Testis (tissue), 3 donors: ENCODE data around the gene ULK4. TPM values are rescaled to one million over a fixed set of nuclear protein-coding genes. Genes with fewer than 3 reads are reported as not detected.

Experiments used
- DNase-seq: peaks from one replicate; pipeline ENCODE4 v3.0.0-alpha.2; 2019
- H3K27ac ChIP-seq, 2 donors: fragments of 200-600 bp; sonication (generic); one replicate each; pipeline ENCODE4 v1.5.1; 2019
- H3K27me3 ChIP-seq: fragments of 200-600 bp; sonication (generic); one replicate; pipeline ENCODE4 v1.5.1; 2019
- H3K36me3 ChIP-seq: fragments of 200-600 bp; sonication (generic); one replicate; pipeline ENCODE4 v1.5.1; 2017; ENCODE audit warnings: low read depth; ENCODE audit errors: missing control alignments
- H3K4me1 ChIP-seq: fragments of 200-600 bp; sonication (generic); one replicate; pipeline ENCODE4 v1.5.1; 2019
- H3K4me3 ChIP-seq, 2 donors: fragments of 200-600 bp; sonication (generic); one replicate each; pipeline ENCODE4 v1.5.1; 2017 to 2019
- H3K9me3 ChIP-seq: fragments of 200-600 bp; sonication (generic); one replicate; pipeline ENCODE4 v1.5.1; 2017
- POLR2A ChIP-seq: fragments of 450-650 bp; IDR thresholded peaks from one replicate; pipeline ENCODE4 v1.6.1; 2017; ENCODE audit warnings: antibody characterized with exemption, mild to moderate bottlenecking, moderate library complexity
- WGBS, 2 donors: methylation state at CpG; one replicate each; pipeline ENCODE4 v1.1.5; 2018; 5-methylcytosine and 5-hydroxymethylcytosine counted together
- intact Hi-C: fragments of 100-400 bp; cut with DNase I; formaldehyde crosslinking; loops from one replicate; pipeline ENCODE4 v1.15.1; 2023; ENCODE audit warnings: low total_unique reads
- polyA plus RNA-seq: library from polyadenylated mRNA; stranded (reverse); fragments of 350-450 nt; fragmentation: Illumina TruSeq; extraction: RNeasy Lipid Tissue Mini Kit (QIAGEN cat#74804); gene quantifications from one replicate; pipeline ENCODE4 v1.2.3, GENCODE V29; 2014; ENCODE audit warnings: low read depth, low replicate concordance; ENCODE audit not compliant: insufficient read depth
- total RNA-seq, 2 donors: library from RNA; depleted of rRNA; stranded (reverse); fragments of >200 nt; gene quantifications; one replicate each; pipeline ENCODE4 v1.2.3, GENCODE V29; 2016
- TF ChIP-seq, protein P1 (sequence below), 3 experiments: fragments of 450-650 bp in 2 of 3; fragments of 200-600 bp in 1 of 3; sonication (generic) in 1 of 3; IDR thresholded peaks; one replicate each; pipeline ENCODE4 v1.5.1; 2016 to 2019; ENCODE audit warnings: antibody characterized with exemption in 3 of 3, mild to moderate bottlenecking in 2 of 3, moderate library complexity in 1 of 3

ULK4 gene
- total and polyA plus RNA-seq, 3 donors from 2014 or later, result 45.7 to 91.6 (median 47.4) TPM

DNA sequence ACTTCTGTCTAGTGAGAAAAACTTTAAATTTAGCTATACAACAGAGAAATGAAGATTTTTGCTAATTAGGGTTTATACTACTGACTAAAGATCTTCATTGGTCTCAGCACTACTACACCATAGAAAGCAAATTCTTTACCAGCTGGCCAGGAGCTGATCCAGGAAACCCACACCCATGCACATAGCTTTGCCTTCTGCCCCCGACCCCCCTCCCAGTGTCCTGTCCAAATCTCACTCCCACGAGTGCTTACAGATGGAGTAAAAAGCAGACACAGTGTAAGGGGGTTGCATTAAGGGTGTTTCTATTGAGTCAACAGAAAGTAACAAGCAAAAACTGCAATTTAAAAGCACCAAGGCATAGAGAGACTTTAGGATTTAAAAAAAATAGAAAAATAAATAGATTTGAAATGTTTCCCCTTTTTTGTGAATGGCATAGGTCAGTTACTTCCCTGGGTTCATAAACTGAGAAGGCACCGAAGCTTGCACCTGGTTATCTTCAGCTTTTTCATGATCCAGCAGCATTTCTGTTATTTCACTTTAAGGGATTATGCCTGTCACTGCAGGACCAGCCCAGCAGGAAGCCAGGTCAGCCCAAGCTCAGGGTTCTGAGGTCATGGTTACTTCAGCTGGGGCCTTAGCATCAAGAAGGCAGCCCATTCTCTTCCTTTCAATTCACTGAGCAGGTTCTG lies 638.3 kb downstream of the ULK4 start:
- Histone ChIP-seq H3K4me1 (no peaks in the 10 kb centered on the region), H3K36me3 (no peaks in the 10 kb centered on the region), H3K27me3 (no peaks in the 10 kb centered on the region), H3K4me3 (no peak overlapping the region), H3K9me3 (no peaks in the 10 kb centered on the region), H3K27ac (no peak overlapping the region)
- no peak for DNase-seq
- 53 to 65% methylated on average over 3 of the region's 3 CpGs for WGBS, 2 donors
- intact Hi-C loops, result no loop called here
- TF ChIP-seq, protein P1, sequence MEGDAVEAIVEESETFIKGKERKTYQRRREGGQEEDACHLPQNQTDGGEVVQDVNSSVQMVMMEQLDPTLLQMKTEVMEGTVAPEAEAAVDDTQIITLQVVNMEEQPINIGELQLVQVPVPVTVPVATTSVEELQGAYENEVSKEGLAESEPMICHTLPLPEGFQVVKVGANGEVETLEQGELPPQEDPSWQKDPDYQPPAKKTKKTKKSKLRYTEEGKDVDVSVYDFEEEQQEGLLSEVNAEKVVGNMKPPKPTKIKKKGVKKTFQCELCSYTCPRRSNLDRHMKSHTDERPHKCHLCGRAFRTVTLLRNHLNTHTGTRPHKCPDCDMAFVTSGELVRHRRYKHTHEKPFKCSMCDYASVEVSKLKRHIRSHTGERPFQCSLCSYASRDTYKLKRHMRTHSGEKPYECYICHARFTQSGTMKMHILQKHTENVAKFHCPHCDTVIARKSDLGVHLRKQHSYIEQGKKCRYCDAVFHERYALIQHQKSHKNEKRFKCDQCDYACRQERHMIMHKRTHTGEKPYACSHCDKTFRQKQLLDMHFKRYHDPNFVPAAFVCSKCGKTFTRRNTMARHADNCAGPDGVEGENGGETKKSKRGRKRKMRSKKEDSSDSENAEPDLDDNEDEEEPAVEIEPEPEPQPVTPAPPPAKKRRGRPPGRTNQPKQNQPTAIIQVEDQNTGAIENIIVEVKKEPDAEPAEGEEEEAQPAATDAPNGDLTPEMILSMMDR (IDR thresholded peaks at IDR 0.05), result no peak
- no peak for TF ChIP-seq POLR2A

DNA sequence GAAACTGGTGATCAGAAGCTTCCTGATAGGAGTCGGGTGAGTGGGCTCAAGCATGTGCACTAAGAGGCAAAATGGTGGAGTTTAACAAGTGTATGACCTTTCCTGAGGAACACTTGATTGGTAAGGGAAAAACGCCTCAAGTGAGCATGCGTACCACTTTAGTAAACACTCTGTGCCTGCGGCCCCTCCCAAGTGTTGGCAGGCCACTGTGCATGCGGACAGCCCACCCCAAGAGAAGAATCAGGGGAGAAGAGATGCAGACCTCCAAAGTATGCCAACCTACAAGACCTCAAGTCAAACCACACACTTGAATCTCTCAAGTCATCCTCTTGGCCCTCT lies 640.3 kb downstream of the ULK4 start:
- no peaks in the 10 kb centered on the region for H3K9me3 ChIP-seq
- TF ChIP-seq, protein P1 (IDR thresholded peaks at IDR 0.05), result no peak
- TF ChIP-seq POLR2A, result no peak
- no peaks in the 10 kb centered on the region for H3K4me1 ChIP-seq
- no peak overlapping the region for H3K4me3 ChIP-seq
- intact Hi-C loops, result no loop called here
- no peaks in the 10 kb centered on the region for H3K36me3 ChIP-seq
- no peak for DNase-seq
- 87 to 91% methylated on average over 5 of the region's 5 CpGs for WGBS, 2 donors
- H3K27ac ChIP-seq, result no peak overlapping the region
- no peaks in the 10 kb centered on the region for H3K27me3 ChIP-seq

DNA sequence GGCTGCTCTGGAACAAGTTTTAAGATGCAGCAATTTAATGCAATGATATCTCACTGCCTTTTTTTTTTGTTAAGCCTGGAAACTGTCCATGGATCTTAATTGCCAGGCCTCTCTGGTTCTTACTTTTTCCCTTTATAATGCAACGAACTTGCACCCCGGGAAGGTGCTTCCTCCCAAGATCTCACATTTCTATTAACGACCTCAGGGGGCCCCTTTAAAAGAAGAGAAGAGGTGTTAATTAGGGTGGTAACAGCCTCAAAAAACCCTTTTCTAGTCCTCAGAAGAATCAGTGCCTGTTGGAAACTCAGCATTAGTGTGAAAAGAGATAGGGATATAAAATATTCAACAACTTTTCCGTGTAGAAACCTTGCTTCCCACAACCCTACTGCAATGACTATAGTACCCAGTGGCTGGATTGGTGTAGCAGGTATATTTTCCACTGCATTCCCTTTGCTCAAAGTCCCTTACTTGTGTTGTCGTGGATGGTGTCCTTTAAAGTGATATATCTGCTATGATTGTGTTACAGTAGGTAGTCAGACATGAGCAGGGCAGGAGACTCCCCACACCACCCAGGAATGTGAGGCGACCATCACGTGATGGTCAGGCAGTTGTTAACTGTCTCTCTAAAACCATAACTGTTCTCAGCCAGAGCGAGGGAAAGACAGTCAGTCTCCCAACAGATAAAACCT lies 640.8 kb downstream of the ULK4 start:
- Histone ChIP-seq H3K36me3 (no peaks in the 10 kb centered on the region), H3K27ac (no peak overlapping the region), H3K4me1 (no peaks in the 10 kb centered on the region), H3K9me3 (no peaks in the 10 kb centered on the region), H3K27me3 (no peaks in the 10 kb centered on the region), H3K4me3 (no peak overlapping the region)
- TF ChIP-seq, protein P1 (IDR thresholded peaks at IDR 0.05), result no peak
- TF ChIP-seq POLR2A, result no peak
- DNase-seq, result no peak
- 74 to 81% methylated on average over 8 of the region's 8 CpGs for WGBS, 2 donors
- intact Hi-C loops, result no loop called here

DNA sequence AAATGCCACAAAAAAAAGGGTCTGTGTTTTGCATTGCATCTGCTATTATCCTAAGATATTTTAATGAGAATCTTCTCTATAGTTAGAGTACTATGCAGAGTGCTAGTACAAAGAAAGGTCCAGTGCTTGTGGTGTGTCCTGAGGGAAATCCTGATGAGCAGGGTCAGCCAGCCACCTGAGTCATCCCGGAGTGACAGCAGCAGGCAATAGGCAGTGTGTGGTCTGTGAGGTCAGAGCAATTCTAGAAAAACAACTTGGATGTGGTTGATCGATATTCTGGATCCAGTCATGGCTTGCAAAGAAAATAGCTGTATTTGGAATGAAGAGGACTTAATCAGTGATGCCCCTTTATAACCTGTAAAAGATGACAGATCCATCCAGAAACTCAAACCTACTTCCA lies 643.4 kb downstream of the ULK4 start:
- Histone ChIP-seq H3K27me3 (no peaks in the 10 kb centered on the region), H3K9me3 (no peaks in the 10 kb centered on the region), H3K4me3 (no peak overlapping the region), H3K36me3 (no peaks in the 10 kb centered on the region), H3K27ac (no peak overlapping the region), H3K4me1 (no peaks in the 10 kb centered on the region)
- intact Hi-C loops, result no loop called here
- TF ChIP-seq, protein P1 (IDR thresholded peaks at IDR 0.05), result no peak
- TF ChIP-seq POLR2A, result no peak
- DNase-seq, result no peak
- 76 to 93% methylated on average over 2 of the region's 2 CpGs for WGBS, 2 donors

DNA sequence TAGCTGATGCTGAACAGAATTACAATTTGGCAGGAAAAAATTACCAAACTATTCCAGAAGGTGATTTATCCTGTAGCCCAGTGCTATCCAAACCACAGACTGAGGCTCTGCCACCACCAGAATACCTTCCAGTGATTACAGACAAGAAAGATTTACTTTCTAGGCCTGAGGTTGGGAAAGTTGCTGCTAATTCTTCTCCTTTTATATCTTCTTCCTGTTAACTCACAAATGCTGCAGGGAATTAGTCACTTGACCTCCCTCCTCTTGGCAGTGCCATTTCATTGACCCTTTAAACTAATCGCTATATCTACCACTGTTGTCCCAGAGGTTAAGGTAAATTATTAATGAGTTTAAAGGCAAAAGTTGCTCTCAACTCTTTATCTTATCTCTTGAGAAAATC lies 644.2 kb downstream of the ULK4 start:
- no peaks in the 10 kb centered on the region for H3K36me3 ChIP-seq
- TF ChIP-seq, protein P1 (IDR thresholded peaks at IDR 0.05), result no peak
- no peak for TF ChIP-seq POLR2A
- H3K27ac ChIP-seq, result no peak overlapping the region
- WGBS, 2 donors, result 89 to 93% methylated on average over 1 of the region's 1 CpG
- no peaks in the 10 kb centered on the region for H3K4me1 ChIP-seq
- intact Hi-C loops, result no loop called here
- H3K27me3 ChIP-seq, result no peaks in the 10 kb centered on the region
- H3K9me3 ChIP-seq, result no peaks in the 10 kb centered on the region
- no peak overlapping the region for H3K4me3 ChIP-seq
- no peak for DNase-seq
